ENCODE measurements around the gene DNASE1L1. TPM values are rescaled to one million over a fixed set of nuclear protein-coding genes. Genes with fewer than 3 reads are reported as not detected.

DNASE1L1 gene
- total RNA-seq, 2 experiments from 2014 or later, result 21.8 to 24.3 TPM

DNA sequence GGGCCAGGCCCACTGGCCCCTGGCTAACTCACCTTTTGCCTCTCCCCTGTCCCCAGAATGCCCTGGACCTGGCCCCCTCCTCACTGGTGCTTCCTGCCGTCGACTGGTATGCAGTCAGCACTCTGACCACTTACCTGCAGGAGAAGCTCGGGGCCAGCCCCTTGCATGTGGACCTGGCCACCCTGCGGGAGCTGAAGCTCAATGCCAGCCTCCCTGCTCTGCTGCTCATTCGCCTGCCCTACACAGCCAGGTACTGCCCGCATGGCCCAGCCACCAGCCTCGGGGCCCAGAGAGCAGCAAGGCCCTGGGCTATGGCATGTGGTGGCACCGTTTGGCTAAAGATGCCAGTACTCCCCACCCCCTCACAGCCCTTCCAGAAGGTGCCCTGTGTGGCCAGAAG is 23.2 kb upstream of the DNASE1L1 start:
- no peak overlapping the region for H3K27ac Mint-ChIP-seq
- H3K36me3 Mint-ChIP-seq (ENCODE audit: low read depth), result peaks cover 19% of the 10 kb centered on the region
- H3K27me3 Mint-ChIP-seq, result no peaks in the 10 kb centered on the region
- DNase-seq, result no peak
- H3K4me3 Mint-ChIP-seq, result no peak overlapping the region
- no peaks in the 10 kb centered on the region for H3K9me3 Mint-ChIP-seq
- CTCF ChIA-PET, result no interaction called here
- peaks cover 30% of the 10 kb centered on the region for H3K4me1 Mint-ChIP-seq
- POLR2A ChIA-PET, result no interaction called here

DNA sequence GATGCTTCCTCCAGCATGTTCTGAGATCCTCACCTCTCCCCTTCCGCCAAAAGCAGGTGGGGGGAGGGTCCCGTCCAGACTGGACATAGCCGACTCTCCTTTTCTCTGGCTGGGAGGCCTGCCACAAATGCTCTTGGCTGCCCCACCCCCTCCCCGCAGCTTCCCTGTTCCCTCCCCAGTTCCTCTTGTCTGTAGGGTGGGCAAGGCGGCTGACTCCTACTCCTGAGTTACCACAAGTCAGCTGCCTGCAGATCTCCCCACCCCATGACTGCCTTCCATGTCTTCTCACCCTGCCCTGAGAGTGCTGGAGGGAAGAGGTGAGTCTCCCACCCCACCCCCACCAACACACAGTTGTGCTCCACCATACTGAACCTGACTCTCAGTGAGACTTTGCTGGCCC is 22.3 kb upstream of the DNASE1L1 start:
- no peak overlapping the region for H3K27ac Mint-ChIP-seq
- no peak overlapping the region for H3K4me3 Mint-ChIP-seq
- H3K36me3 Mint-ChIP-seq (ENCODE audit: low read depth), result peaks cover 18% of the 10 kb centered on the region
- H3K27me3 Mint-ChIP-seq, result no peaks in the 10 kb centered on the region
- CTCF ChIA-PET, result interaction anchor here (0.5 kb wide), 1 partner anchor 43 kb away, joined by 3 read pairs; no protein-coding TSS in a partner anchor
- H3K9me3 Mint-ChIP-seq, result no peaks in the 10 kb centered on the region
- peaks cover 28% of the 10 kb centered on the region for H3K4me1 Mint-ChIP-seq
- POLR2A ChIA-PET, result no interaction called here
- DNase-seq, result no peak

DNA sequence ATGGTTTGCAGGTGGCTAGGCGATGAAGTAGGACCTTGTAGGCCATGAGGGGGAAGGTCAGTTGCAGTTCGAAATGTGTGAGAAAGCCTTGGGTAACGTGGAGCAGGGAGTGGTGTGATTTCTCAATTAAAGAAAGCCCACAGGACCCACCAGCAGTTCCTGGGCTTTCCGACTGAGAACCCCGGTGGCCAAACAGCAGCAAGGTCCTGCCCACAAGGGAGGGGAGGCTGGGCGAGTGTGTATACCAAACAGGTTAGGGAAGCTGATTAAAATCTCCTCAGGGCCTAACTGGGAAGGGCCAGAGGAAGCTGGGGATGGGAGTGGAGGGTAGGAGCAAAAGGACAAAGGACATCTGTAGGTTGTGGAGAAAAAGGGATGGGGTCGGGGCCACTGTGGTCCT is 21.9 kb upstream of the DNASE1L1 start:
- Mint-ChIP-seq H3K9me3 (no peaks in the 10 kb centered on the region), H3K4me1 (peaks cover 24% of the 10 kb centered on the region), H3K36me3 (ENCODE audit: low read depth) (peaks cover 15% of the 10 kb centered on the region), H3K4me3 (no peak overlapping the region), H3K27ac (peak overlapping the region; percentile 27), H3K27me3 (no peaks in the 10 kb centered on the region)
- no peak for DNase-seq
- POLR2A ChIA-PET, result no interaction called here
- CTCF ChIA-PET, result interaction anchor here (0.5 kb wide), 1 partner anchor 43 kb away, joined by 3 read pairs; no protein-coding TSS in a partner anchor

DNA sequence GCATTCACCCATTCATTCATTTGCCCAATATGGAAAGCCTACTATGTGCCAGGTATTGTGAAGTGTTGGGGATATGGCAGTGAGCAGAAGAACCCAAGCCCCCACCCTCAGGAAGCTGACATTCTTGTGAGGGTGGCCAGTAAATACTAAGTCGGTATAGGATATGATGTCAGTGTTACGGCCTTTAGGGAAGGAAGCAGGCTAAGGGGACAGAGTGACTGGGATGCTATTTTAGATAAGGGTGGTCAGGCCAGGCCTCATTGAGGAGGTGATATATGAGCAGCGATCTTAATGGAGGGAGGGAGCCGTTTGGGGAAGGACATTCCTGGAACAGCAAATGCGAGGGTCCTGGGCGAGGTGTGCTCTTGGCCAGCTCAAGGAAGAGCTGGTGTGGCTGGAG is 21.4 kb upstream of the DNASE1L1 start:
- H3K36me3 Mint-ChIP-seq (ENCODE audit: low read depth), result peaks cover 13% of the 10 kb centered on the region
- peaks cover 23% of the 10 kb centered on the region for H3K4me1 Mint-ChIP-seq

DNA sequence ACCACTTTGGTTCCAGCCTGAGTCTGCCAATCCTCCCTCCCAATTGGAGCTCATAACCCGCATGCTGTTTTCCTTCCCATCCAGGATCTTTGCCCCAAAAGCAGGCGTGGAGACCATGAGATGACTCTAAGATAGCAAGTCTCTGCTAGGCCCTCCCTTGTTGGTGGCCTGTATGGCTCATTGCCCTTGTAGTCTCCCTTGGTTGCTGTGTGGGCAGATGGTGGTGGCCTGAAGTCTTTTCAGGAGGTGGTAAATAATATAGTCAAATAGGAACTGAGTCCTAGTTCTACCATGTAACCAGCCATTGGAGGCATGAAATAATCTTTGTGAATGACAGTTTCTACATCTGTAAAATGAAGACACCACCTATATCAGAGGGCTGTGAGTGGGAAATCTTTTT is 20.7 kb upstream of the DNASE1L1 start:
- peak overlapping the region; percentile 77 for H3K4me3 Mint-ChIP-seq
- peaks cover 9% of the 10 kb centered on the region for H3K36me3 Mint-ChIP-seq (ENCODE audit: low read depth)
- no peaks in the 10 kb centered on the region for H3K27me3 Mint-ChIP-seq
- peaks cover 23% of the 10 kb centered on the region for H3K4me1 Mint-ChIP-seq
- no peak for DNase-seq
- no peak overlapping the region for H3K27ac Mint-ChIP-seq
- POLR2A ChIA-PET, result interaction anchor here (0.6 kb wide), 1 partner anchor 57 kb away, joined by 3 read pairs; the partner anchor contains the start of gene UBL4A
- H3K9me3 Mint-ChIP-seq, result no peaks in the 10 kb centered on the region
- CTCF ChIA-PET, result interaction anchor here (1.6 kb wide), 1 partner anchor 18 kb away, joined by 4 read pairs; the partner anchor contains the start of gene TAFAZZIN

More for the DNA sequence above, 21.4 kb upstream of the DNASE1L1 start:
- Mint-ChIP-seq H3K4me3 (no peak overlapping the region), H3K9me3 (no peaks in the 10 kb centered on the region), H3K27me3 (no peaks in the 10 kb centered on the region), H3K27ac (peak overlapping the region; percentile 27)
- no peak for DNase-seq
- POLR2A ChIA-PET, result interaction anchor here (0.6 kb wide), 1 partner anchor 56 kb away, joined by 3 read pairs; the partner anchor contains the start of gene UBL4A
- CTCF ChIA-PET, result no interaction called here

DNA sequence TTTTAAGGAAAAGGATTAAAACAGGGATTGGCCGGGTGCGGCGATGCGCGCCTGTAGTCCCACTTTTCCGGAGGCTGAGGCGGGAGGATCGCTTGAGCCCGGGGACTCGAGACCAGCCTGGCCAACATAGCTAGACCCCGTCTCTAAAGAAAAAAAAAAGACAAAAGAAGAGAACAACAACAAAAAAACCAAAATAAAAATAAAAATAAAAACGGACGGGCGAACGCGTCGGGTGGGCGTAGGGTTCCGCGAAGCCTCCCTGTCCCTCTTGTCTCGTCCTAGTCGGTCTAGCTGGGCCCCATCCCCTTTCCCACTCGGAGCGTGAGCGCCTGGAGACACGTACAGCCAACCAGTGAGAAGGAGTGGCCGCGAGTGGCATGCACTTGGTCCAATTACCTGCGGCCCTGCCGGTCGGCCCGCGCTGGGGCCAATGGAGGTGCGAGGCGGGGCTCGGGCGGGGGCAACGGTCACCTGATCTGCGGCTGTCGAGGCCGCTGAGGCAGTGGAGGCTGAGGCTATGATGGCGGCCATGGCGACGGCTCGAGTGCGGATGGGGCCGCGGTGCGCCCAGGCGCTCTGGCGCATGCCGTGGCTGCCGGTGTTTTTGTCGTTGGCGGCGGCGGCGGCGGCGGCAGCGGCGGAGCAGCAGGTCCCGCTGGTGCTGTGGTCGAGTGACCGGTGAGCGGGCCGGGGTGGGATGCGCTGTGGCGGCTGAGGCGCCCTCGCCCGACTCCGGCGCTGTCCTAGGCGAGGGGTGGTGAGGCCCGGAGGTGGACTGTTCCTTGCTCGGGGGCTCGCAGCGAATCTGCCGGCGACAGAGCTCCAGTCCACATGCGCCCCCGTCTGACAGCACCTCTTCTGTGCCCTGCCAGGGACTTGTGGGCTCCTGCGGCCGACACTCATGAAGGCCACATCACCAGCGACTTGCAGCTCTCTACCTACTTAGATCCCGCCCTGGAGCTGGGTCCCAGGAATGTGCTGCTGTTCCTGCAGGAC is 19.4 kb upstream of the DNASE1L1 start, which contains the start of gene ATP6AP1:
TSS of gene ATP6AP1 (plus strand) at position 502 of the 996 bp plus-strand sequence. CDS start at position 518, 16 bp downstream.
- Mint-ChIP-seq H3K36me3 (ENCODE audit: low read depth) (peaks cover 8% of the 10 kb centered on the region), H3K27me3 (no peaks in the 10 kb centered on the region), H3K9me3 (no peaks in the 10 kb centered on the region), H3K4me3 (peak within 1 kb of the TSS; percentile 77), H3K27ac (peak within 1 kb of the TSS; percentile 79), H3K4me1 (peaks cover 28% of the 10 kb centered on the region)
- POLR2A ChIA-PET, result no interaction called here
- DNase-seq, result peak; percentile 90
- CTCF ChIA-PET, result interaction anchor here (0.8 to 1.6 kb wide), 3 partner anchors 11 to 17 kb away, joined by 3 to 4 read pairs (median 4); partner anchors contain the start of gene TAFAZZIN

DNA sequence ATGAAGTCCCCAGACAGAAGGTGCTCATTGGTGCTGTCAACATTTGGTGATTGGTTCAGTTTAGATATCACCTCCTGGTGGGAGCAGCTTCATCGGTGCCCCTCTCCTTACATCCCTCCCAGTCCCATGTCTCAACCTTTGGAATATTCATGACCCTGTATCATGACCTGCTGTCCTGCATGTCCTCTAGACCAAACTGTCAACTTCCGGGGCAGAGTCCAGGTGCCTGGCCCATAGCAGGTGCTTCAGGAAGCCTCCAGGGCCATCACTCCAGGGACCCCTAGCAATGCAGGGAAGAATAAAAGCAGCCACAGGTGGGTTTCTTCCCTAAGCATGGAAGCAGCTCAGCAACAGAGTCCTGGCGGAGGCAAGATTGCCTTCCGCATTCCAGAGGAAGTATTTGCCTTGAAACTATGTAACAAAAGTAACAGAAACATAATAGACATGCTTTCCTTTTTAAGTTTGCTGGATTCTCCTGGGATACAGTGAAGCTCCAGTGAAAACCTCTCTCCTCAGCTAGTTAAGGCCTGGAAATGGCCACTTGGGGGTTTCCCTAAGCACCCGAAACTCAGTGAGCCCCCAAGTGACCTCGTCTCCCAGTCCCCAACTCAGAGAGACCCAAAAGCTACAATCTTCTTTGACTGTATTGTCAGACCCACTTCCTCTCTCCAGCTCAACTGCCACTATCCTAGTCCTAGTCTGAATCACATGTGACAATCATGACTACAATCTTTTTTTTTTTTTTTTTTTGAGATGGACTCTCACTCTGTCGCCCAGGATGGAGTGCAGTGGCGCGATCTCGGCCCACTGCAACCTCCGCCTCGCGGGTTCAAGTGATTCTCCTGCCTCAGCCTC is 18.1 kb upstream of the DNASE1L1 start:
- no peak overlapping the region for H3K27ac Mint-ChIP-seq

DNA sequence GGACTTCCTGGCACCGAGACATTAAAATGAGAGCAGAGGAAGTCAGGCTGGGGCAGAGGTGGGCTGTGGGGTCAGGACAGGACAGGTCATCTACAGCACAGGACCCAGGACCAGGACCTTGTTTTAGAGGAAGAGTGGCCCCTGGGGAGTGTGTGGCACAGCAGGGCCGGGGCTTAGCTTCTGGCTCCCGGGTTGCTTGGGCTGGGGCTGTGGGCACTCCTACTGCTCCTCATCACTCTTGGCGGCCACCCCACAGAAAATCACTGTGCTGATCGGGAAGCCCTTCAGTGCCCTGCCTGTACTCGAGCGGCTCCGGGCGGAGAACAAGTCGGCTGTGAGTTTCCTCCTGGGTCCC is 11.3 kb upstream of the DNASE1L1 start:
- POLR2A ChIA-PET, result no interaction called here
- no peak overlapping the region for H3K4me3 Mint-ChIP-seq
- CTCF ChIA-PET, result interaction anchor here (0.6 to 1.8 kb wide), 3 partner anchors 11 to 55 kb away, joined by 3 to 4 read pairs (median 3); partner anchors contain the start of gene DNASE1L1
- peaks cover 6% of the 10 kb centered on the region for H3K36me3 Mint-ChIP-seq (ENCODE audit: low read depth)
- peaks cover 8% of the 10 kb centered on the region for H3K4me1 Mint-ChIP-seq
- H3K9me3 Mint-ChIP-seq, result no peaks in the 10 kb centered on the region
- DNase-seq, result no peak
- H3K27ac Mint-ChIP-seq, result no peak overlapping the region
- H3K27me3 Mint-ChIP-seq, result no peaks in the 10 kb centered on the region

More for the DNA sequence above, 18.1 kb upstream of the DNASE1L1 start:
- Mint-ChIP-seq H3K9me3 (no peaks in the 10 kb centered on the region), H3K4me3 (no peak overlapping the region), H3K4me1 (peaks cover 28% of the 10 kb centered on the region), H3K36me3 (ENCODE audit: low read depth) (peaks cover 3% of the 10 kb centered on the region), H3K27me3 (no peaks in the 10 kb centered on the region)
- ChIA-PET CTCF (interaction anchor here (0.7 to 1.8 kb wide), 2 partner anchors 15 to 42 kb away, joined by 3 to 4 read pairs; no protein-coding TSS in a partner anchor), POLR2A (interaction anchor here (0.7 kb wide), 1 partner anchor 491 kb away, joined by 7 read pairs; no protein-coding TSS in a partner anchor)
- no peak for DNase-seq

DNA sequence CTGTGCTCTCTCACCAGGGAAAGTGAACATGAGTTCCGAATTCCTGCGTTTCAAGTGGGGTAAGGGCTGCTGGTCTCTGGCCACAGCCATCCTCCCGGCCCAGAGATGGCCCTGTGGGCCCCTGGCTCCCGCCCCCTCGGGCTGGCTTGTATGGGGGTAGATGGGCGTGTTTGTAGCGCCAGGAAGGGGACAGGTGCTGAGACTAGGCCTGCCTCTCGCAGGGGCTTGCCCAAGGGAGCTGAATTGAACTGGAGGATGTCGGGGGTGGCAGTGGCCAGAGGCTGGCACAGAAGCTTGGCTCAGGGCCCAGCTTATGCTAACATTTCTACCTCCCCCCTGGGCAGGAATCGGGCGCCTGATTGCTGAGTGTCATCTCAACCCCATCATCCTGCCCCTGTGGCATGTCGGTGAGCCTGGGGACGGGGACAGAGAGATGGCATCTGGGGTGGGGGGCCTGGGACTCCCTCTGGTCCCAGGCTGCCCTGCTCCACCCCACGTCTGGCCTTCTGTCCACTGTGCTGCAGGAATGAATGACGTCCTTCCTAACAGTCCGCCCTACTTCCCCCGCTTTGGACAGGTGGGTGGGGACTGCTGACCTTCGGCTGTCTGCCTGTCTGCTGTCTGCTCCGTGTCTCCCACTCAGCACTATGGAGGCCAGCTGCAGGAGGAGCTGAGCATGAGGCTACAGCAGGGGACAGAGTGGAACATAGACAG is 10.8 kb upstream of the DNASE1L1 start:
- POLR2A ChIA-PET, result no interaction called here
- no peak overlapping the region for H3K4me3 Mint-ChIP-seq
- no peaks in the 10 kb centered on the region for H3K27me3 Mint-ChIP-seq
- no peaks in the 10 kb centered on the region for H3K9me3 Mint-ChIP-seq
- peaks cover 8% of the 10 kb centered on the region for H3K4me1 Mint-ChIP-seq
- CTCF ChIA-PET, result interaction anchor here (1.1 to 1.8 kb wide), 2 partner anchors 11 to 20 kb away, joined by 3 to 4 read pairs; partner anchors contain the start of gene DNASE1L1
- DNase-seq, result no peak
- peaks cover 10% of the 10 kb centered on the region for H3K36me3 Mint-ChIP-seq (ENCODE audit: low read depth)
- no peak overlapping the region for H3K27ac Mint-ChIP-seq

DNA sequence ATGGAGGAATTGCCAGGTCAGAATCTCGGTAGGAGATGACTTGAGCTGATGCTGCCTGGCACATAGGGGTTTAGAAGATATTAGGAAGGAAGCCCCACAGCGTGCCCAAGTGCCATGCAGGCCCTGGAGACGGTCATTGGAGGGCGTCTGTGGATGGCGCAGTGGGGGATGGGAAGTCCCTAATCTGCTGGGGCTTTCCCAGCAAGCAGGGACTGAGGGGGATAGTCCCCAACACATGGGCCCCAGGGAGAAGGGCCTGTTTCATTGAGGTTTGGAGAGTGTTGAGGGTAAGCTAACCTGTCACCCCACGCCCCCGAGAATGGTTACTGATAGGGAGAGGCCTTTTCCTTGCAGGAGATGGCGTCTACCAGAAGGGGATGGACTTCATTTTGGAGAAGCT is 10.1 kb upstream of the DNASE1L1 start:
- H3K27ac Mint-ChIP-seq, result no peak overlapping the region
- no peak for DNase-seq
- H3K4me3 Mint-ChIP-seq, result no peak overlapping the region
- H3K4me1 Mint-ChIP-seq, result peaks cover 5% of the 10 kb centered on the region
- H3K9me3 Mint-ChIP-seq, result no peaks in the 10 kb centered on the region
- H3K27me3 Mint-ChIP-seq, result no peaks in the 10 kb centered on the region
- CTCF ChIA-PET, result interaction anchor here (1.8 kb wide), 1 partner anchor 10 kb away, joined by 4 read pairs; the partner anchor contains the start of gene DNASE1L1
- POLR2A ChIA-PET, result no interaction called here
- H3K36me3 Mint-ChIP-seq (ENCODE audit: low read depth), result peaks cover 10% of the 10 kb centered on the region

DNA sequence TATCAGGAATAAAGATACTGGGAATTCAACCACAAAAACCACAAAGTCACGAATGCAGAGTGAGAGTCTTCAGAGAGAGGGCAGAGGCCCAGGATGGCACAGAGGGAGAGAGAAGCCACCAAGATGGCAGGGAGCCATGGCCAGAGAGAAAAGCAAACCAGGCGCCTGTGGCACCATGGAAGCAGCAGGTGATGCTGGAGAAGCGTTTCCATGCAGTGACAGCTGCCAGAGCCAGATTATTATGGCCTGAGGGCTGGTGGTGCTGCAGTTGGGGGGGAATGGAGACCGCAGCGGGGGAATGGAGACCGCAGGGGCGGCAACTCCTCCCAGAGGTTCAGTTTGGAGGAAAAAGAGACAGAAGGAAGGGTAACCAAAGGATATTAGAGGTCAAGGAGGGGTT is 8.1 kb upstream of the DNASE1L1 start:
- Mint-ChIP-seq H3K9me3 (no peaks in the 10 kb centered on the region), H3K4me3 (no peak overlapping the region), H3K27ac (no peak overlapping the region), H3K27me3 (no peaks in the 10 kb centered on the region), H3K4me1 (peaks cover 8% of the 10 kb centered on the region), H3K36me3 (ENCODE audit: low read depth) (peaks cover 18% of the 10 kb centered on the region)
- DNase-seq, result no peak
- CTCF ChIA-PET, result interaction anchor here (1.4 kb wide), 1 partner anchor 66 kb away, joined by 3 read pairs; no protein-coding TSS in a partner anchor
- POLR2A ChIA-PET, result no interaction called here

DNA sequence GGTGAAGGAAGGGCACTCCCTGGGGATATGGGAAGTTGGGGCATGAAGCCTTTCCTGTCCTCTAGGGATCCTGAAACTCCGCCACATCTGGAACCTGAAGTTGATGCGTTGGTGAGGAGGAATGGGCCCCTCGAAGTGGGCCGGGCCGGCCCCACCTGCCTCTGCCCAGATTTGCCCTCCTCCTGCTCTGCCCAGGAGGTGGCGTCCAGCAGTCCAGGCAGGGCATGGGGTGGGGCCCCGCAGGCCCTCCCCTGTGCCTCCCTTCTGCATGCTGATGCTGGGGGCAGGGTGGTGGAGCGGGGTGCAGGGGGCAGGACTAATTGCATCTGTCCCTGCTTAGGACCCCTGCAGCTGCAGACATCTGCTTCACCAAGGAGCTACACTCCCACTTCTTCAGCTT is 4.1 kb upstream of the DNASE1L1 start:
- peaks cover 23% of the 10 kb centered on the region for H3K36me3 Mint-ChIP-seq (ENCODE audit: low read depth)
- no peak for DNase-seq
- ChIA-PET POLR2A (no interaction called here), CTCF (interaction anchor here (1.0 kb wide), 1 partner anchor 14 kb away, joined by 3 read pairs; the partner anchor contains the start of gene RPL10)
- H3K9me3 Mint-ChIP-seq, result no peaks in the 10 kb centered on the region
- no peaks in the 10 kb centered on the region for H3K27me3 Mint-ChIP-seq
- peak overlapping the region; percentile 79 for H3K4me3 Mint-ChIP-seq
- peaks cover 22% of the 10 kb centered on the region for H3K4me1 Mint-ChIP-seq
- H3K27ac Mint-ChIP-seq, result peak overlapping the region; percentile 92
